GM19324 (cell line): ENCODE measurements around the gene EXOSC1.
"Not testable (repeated sequence)": the region's sequence is repeated elsewhere in the genome, so short reads cannot be mapped to it uniquely, and the experiment has no call there.

Experiments
- ATAC-seq: cut with Tn5 transposase; IDR thresholded peaks from one replicate; pipeline ENCODE4 v1.9.1; 2021; ENCODE audit warnings: mild to moderate bottlenecking, moderate library complexity; ENCODE audit not compliant: unreplicated experiment, low FRiP score

The EXOSC1 gene

GRCh38 chr10:97445722-97446639 is at the start of gene EXOSC1, which contains the start of gene ZDHHC16:
Gene EXOSC1 (minus strand): TSS chr10:97446006. CDS start chr10:97445985, 21 bp downstream.
Gene ZDHHC16 (plus strand): TSS chr10:97446175. CDS start chr10:97451676, 5,501 bp downstream.
- peak; percentile 97 for ATAC-seq

DNA sequence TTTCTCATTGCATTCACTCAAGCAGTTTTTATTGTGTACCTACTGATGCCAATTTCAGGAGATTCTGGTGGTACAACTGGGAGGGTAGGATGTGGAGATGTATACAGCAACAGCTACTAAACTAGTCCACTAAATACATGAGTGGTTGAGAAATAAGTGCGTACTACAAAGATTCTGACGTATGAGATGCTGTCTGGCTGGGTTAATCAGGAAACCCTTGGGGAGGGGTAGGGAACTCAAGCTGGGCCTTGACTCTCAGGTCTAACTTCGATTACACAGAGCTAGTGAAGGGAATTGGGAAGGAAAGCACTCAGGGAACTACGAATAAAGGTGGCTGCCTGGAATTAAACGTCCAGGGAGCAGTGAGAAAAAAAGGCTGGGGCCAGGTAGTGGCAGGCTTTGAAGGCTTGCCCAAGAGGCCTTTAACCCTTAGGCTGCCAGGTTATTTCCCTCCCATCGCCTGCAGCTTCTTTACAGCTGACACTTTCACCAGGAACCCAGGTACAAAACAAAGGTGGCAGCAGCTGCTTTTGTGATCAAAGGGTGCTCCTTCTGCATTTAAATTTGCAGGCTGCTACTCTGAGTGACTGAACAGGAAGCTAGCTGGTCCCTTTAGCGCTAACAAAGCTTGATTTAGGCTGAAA is 49.2 kb upstream of the EXOSC1 start:
- no peak for ATAC-seq

DNA sequence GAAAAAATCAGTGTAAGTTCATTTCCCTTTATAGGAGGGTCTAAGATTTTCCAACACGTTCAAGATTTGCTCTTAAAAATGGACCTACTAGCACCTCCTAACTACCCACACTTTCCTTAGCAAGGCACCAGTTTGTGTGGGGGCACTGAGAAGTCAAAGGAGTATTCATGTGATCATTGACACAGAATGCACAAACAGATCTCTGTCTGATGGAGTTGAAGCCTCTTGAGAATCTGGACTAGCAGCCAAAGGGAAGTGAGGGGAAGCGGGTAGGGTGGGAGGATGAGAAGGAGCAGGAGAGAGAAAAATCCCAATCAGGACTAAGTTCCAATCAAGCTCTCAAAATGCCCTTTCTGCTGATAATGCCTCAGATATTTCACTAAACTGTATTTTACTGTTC is 48.3 kb upstream of the EXOSC1 start:
- no peak for ATAC-seq

- ATAC-seq, result no peak
Observed at GRCh38 chr10:97490592-97490991, 44.8 kb upstream of the EXOSC1 start.

- ATAC-seq, result no peak
Observed at GRCh38 chr10:97485647-97486281, 40.0 kb upstream of the EXOSC1 start.

GRCh38 chr10:97483921-97484320 is 38.1 kb upstream of the EXOSC1 start:
- ATAC-seq, result no peak

- ATAC-seq, result no peak
Observed at GRCh38 chr10:97483506-97483905, 37.7 kb upstream of the EXOSC1 start.

DNA sequence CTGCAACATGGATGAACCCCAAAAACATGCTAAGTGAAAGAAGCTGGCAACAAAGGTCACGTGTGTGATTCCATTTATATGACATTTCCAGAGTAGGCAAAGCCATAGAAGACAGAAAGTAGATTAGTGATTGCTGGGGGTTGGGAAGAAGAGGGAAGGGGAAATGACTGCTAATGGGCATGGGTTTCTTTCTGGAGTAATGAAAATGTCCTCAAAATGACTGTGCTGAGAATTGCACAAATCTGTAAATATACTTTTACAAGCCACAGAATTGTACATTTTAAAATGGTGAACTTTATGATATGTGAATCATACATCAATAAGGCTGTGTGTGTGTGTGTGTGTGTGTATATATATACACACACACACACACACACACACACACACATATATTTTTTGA is 36.6 kb upstream of the EXOSC1 start:
- no peak for ATAC-seq

DNA sequence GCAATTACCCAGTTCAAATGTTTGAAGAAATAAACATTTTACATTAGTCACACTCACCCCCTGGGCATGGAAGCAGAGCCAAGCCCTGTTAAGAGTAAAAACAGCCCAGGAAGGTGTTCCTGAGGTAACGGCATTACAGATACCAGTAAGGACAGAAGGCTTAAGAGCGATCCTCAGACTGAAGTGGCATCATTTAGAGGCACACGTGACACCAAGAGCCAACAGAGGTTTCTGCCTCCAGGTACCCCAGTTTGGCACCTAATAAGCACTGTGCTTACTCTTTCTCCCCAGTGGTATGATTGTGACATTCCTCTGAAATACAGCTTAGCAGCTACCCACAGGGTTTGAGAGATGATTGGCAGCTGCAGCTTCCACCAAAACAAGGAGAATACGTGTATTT is 35.3 kb upstream of the EXOSC1 start:
- ATAC-seq, result no peak

GRCh38 chr10:97479939-97480338 is 34.1 kb upstream of the EXOSC1 start:
- ATAC-seq, result no peak

DNA sequence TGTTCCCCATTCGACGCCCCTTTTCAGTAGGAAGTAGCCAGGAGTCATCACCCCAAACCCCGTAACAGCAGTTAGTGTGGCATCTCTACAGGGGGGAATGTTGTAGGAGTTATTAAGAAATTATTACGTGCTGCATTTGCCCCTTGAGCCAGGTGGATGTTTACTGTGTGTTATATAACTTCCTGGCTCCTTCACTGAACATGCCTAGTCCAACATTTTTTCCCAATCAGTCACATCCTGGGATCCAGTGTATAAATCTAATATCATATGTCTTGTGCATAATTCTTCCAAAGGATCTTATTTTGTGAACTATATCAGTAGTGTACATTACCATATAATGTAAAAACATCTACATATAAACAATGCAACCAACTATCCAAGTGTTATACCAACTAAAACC is 33.6 kb upstream of the EXOSC1 start:
- not testable (repeated sequence) for ATAC-seq

DNA sequence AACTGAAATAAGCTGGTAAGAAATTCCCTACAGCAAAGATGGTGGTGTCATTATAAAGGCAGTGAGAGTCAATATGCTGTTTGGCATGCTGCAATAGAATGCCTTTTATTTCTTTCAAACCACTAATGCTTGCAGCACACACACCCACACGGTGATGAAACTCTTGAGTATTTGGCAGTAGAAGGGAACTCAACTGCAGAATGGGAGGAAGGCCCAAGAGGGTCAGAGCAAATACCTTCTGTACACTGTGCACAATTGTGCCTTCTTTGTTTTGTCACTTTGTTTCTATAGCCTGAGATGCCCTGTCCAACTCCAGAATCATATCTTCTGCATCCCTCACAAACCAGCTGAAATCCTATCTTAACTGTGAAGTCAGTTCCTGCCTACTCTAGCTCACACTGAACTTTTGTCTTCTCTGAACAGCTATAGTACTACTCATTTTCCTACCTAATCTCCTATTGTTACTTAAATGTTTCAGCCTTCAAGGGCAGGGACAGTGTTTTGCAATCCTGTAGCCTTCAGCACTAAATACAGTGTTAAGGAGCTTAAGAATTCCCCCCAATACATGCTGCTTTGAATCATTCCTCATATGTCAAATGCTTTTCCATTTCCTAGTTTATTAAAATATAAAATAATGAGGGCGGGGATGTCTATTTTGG is 30.3 kb upstream of the EXOSC1 start:
- no peak for ATAC-seq

GRCh38 chr10:97474918-97475317 is 29.1 kb upstream of the EXOSC1 start:
- ATAC-seq, result no peak

DNA sequence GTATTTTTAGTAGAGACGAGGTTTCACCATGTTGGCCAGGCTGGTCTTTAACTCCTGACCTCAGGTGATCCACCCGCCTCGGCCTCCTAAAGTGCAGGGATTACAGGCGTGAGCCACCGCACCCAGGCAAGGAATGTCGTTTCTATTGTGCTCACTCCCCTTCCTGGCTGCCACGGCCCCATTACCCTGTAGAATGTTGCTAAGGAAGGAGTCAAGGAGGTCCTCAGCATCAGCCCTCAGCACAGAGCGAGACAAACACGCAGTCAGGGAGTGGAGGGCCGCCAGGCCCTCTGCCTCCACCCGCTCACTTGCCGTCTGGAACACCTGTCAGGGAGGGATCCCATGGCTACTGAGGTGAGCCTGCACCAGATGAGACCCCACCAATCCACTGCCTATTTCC is 23.0 kb upstream of the EXOSC1 start:
- not testable (repeated sequence) for ATAC-seq

DNA sequence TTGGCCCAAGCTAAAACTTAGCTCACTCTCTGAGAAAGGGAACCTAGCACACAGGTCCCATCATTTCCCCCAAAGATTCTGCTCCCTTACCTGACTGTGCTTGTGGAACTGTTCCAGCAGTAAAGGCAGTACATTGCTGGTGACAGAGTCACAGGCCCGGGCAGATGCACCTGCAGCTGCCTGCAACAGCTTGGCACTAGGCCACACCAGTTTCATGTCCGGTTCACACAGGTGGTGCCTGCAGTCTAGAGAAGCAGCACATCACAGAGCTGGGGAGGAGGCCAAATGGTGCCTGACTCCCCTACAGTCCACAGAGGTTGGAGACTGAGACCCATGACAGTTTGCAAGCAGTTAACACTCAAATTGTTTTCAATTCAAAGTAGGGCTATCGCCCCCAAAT is 22.4 kb upstream of the EXOSC1 start:
- ATAC-seq, result no peak

DNA sequence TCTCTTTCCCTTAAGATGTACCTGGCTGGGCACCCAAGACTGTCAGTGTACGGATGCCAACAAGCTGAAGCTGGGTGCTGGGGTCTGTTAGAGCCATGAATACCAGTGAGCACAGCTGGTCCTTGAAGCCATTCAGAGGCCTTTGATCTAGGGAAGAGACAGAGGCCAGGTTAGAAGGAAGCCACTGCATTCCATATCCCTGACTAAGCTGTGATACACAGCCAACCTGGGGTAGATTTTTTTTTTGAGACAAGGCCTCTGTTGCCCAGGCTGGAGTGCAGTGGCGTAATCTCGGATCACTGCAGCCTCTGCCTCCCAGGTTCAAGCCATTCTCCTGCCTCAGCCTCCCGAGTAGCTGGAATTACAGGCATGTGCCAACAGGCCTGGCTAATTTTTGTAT is 20.9 kb upstream of the EXOSC1 start:
- no peak for ATAC-seq

DNA sequence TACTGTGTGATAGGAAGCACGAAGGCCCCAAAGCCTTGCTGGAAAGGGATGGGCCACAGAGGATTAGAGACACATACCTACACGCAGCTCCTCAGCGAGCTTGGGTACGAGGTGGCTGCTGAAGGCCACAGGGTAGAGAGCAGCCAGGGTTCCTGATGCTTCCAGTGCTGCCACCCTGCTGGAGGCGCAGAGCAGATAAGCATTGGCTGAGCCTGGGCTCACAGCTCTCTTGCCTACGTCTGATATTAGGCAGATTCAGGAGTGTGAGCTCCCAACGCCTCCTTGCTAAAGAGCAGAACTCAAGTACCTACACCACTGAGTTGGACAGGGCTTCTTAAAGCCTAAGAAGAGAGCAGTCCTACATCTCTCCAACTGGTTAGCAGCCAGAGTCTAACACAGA is 20.2 kb upstream of the EXOSC1 start:
- ATAC-seq, result no peak

DNA sequence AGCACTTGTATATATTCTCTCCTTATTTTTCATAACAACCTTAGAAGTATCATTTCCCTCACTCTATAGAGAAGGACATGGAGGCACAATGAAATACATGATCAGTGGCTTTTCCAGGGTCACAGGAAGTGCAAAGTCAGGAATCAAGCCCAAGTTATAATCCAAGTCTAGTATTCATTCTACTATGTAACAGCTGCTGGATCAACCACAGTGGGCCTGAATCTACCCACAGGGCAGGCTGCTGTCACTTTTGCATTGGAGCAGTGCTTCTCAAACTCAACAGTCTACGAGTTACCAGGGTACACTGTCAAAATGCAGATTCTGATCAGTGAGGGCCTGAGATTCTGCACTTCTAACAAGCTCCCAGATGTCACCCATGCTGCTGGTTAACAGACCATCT is 18.4 kb upstream of the EXOSC1 start:
- no peak for ATAC-seq

DNA sequence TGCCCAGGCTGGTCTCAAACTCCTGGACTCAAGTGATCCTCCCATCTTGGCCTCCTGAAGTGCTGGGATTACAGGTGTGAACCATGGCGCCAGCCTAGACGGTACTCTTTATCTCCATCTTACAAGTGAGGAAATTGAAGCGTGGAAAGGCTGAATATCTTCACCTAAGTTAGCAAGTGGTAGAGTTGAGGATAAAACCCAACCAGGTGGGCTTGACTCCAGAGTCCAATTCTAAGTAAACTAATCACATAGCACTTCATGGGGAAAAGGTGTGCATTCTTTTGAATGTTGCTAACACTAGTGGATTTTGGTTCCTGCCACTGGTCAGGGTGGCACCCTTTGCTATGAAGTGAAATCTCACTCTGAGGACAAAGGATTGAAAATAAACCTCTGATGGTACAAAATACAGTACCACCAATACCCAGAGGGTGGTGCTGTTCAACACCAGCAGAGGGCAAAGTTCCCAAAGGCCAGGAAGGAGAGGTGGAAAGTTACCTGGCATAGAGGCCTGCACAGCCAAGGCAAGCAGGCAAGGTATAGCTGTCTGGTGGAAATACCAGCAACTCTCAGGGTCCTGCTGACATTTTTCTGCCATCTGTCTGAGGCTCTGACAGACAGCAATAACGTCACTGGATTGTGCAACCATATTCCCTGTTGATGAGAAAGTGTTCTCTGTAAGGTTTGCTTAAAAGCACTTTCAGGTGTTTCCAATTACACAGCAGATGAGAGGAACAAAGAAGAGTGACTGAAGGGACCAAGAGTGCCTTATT is 17.7 kb upstream of the EXOSC1 start:
- no peak for ATAC-seq

- ATAC-seq, result no peak
Observed at GRCh38 chr10:97462309-97462708, 16.5 kb upstream of the EXOSC1 start.
